Nucleus accumbens (tissue), 56 donors: ENCODE measurements around the gene LGR6.
"Not testable (repeated sequence)": the region's sequence is repeated elsewhere in the genome, so short reads cannot be mapped to it uniquely, and the experiment has no call there.

Source experiments
- DNase-seq, 56 donors: peaks; one replicate each; lab custom pipeline; 2025; lab: John Stamatoyannopoulos, UW

Gene LGR6

DNA sequence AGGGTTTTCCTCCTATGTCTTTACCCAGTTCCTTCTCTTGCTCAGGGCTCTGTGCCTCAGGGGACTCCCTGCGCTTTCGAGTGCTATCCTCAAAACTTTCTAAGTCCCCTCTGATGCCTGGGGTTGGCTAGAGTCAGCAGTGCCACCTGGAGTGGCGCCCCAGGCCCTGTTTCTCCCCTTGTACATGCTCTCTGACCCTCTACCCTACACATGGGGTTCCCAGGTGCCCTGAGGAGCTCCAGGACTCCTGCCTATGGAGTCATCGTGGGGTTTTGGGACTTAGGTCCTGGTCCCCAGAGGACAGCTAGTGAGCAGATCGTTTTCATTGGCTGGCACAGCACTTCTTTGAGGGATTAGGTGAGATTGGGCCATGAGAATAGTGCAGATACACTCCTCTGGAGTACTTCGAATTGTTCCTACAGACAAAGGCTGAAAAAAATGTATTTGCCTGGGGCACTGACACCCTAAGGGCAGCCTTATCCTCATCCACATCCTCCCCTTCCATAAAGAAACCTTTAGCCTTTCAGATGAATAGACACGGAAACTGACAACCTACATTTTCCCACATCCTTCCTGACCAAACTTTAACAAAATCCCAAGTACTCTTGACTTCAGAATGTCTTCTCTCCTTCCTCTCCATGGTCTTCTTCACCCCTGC, 41.5 kb downstream of the LGR6 start:
- no peak for DNase-seq

DNA sequence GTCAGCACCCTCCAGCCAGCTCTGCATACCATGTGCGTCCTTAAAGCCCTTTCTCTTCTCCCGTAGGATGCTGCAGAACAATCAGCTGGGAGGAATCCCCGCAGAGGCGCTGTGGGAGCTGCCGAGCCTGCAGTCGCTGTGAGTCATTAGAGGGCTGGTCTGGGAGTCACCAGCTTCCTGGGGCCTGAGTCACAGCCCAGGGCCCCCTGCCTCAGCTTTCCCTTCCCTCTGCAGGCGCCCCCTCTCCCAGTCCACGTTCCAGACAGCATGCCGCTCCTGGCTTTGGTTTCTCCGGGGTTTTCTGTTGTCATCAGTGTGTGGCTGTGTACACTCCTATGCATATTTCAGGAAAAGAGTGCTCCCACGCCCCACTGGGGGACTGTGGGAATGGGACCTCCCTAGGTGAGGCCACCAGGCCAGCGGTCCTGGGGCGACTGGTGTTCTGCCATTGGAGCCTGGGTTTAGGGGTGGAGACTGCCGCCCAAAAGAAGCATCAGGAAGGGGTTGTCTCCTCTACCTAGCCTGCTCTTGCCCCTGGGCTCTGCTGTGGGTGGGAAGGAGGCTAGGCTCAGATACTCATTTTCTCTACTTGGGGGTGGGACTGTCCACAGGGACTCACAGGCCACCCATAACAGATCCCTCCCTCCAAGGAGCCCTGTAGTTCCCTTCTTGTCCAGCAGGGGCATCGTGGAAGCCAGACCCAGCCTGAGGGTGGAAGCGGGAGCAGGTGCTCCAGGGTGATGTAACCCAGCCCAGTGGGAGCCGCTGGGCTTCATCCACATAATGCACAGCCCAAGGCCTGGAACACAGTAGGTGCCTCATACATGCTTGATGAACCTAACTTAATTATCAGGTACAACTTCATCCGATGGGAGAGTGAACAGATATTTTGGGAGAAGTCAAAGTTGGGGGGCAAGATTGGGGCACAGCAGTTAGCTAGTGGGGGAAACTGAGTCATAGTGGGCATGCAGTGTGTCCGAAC, 42.5 kb downstream of the LGR6 start:
- peak in 12 of 56 donors; percentile 3 to 50 (median 22) for DNase-seq

DNA sequence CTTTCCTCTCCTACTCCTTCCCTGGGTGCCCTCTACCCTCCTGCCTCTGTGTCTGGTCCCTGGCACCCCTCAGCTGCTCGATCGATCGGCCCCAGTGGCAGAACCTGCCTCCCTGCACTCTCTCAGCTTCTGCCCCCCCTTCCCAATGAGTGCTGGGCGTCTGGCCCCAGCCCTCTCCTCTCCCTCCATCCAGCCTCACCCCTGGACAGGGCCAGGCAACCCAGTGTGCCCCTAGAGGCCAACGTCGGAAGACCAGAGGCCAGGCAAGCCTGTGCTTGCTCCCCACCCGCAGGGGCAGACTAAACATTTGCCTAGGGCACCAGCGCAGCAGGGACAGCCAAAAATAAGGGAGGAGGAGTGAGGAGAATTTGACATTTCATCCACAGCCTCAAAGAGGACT, 43.5 kb downstream of the LGR6 start:
- DNase-seq = no peak

DNA sequence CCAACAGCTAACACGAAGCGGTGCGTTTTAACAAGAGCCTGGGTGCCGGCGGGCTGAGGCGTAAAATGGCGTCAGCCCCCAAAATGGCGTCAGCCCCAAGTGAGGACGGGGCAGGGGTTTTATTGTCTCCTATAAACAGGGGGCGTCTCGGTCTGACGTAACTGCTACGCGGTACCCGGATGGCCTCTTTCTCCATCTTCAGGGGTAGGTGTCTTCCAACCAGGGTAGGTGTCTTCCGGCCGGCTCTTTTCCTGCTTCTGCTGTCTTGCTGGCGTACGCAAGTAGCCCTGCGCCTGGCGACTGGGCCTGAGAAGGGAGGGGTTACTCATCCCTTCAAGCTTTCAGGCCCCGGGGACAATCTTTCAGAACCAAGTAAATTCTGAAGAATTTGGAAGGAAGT, 45.3 kb downstream of the LGR6 start:
- no peak for DNase-seq

DNA sequence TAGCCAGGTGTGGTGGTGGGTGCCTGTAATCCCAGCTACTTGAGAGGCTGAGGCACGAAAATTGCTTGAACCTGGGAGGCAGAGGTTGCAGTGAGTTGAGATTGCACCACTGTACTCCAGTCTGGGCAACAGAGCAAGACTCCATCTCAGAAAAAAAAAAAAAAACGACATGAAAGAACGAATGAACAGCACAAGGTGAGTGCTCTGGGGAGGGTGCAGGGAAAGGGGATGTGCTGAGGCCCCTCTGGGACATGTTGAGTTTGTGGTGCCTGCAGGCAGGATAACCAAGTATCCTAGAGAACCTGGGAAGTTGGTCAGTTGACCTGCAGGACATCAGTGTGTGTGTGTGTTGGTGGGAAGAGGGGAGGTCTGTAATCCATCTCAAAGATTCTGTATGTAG, 46.6 kb downstream of the LGR6 start:
- DNase-seq = not testable (repeated sequence)

DNA sequence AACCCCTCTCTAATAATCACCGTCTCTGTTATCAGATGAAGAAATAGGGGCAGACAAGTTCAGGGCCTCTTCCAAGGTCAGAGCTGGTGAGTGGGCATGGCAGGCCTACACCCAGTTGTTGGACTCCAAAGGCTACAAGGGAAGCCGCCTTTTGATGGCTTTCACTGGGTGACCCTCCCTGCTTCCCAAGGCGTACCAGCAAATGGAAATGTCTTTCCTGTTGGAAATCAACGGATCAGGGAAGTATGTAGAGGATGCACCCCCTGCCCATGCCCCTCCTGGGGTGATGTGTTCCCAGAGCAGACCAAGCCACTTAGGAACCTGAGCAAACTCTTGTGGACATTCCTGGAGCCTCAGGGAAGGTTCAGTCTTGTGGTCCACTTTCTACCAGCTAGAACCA, 47.4 kb downstream of the LGR6 start:
- no peak for DNase-seq

DNA sequence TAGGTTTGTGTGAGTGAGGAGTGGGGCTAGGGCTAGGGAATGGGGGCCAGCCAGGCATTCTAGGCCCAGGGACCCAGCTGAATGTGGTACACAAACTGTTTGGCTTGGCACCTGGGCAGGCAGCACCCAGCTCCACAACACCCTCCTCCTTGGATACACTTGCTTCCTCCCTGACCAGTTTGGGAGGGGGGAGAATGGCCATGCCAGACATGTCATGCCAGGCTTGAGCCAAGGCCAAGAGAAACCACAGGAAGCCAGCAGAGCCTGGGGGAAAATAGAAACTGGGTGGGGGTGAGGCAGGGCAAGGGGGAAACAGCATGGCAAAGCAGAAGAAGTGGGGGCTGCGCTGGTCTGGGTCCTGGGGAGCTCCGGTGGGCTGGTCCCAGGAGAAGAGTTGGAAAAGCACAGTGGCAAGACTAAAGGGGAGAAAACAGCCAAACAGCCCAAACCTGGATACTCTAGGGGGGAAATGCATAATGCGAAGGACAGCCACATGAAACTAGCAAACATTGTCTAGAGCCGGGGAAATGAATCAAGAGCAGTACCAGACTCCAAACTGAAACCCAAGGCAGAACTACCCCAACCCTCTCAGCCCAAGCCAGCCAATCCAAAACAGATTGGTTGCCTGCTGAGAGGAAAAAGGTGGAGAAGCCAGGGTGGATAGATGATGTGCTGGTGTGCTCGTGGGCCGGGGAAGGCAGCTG, 47.9 kb downstream of the LGR6 start:
- no peak for DNase-seq

DNA sequence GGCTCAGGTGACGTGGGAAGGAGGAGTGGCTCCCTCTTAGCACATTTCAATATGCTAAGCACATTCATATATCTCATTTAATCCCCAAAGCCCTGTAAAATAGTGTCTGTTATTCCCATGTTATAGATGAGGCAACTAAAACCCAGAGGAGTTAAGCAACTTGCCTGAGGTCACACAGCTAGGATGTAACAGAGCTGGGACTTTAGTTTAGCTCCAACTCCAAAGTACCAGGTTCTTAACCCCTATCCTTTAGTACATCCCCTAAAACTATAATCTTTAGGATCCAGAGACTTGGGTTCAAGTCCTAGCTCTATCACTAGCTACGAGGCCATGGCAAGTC, 48.5 kb downstream of the LGR6 start:
- DNase-seq = no peak

DNA sequence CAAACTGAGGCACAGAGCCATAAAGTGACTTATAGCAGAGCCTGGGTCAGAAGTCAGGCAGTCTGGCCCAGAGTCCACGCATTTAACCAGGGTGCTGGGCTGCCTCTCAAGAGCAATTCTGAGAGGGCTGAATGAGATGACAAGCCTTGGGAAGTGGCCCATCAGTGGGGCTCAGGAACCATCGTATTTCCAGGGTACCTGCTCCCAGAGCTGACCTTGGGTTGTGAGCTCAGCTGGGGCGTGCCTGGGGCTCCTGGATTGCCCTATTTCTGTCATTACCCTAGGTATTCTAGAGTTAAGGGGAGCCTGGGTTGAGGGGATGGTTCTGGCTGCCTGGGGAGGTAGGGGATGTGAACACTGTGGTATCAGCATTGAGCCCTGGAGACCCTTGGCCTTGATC, 49.4 kb downstream of the LGR6 start:
- no peak for DNase-seq

DNA sequence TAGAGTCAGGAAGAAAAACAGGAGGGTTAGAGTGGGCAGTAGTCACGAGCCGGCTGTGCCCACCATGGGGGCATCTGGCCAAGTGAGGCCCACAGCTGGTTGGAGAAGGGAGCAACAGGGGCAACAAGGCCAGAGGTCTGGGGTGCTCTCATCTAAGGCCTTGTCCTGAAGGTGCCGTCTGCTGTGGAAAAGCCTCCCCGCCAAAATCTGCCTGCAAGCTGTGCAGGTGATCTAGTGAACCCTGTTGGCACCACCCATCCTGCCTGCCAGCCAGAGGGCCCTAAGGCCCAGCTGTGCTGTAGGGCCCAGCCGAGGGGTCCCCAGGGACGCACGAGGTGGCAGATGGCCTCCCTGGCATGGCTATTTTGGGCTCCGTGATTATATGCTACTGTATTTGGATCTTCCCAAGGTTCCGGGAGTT, 51.3 kb downstream of the LGR6 start:
- DNase-seq = no peak

DNA sequence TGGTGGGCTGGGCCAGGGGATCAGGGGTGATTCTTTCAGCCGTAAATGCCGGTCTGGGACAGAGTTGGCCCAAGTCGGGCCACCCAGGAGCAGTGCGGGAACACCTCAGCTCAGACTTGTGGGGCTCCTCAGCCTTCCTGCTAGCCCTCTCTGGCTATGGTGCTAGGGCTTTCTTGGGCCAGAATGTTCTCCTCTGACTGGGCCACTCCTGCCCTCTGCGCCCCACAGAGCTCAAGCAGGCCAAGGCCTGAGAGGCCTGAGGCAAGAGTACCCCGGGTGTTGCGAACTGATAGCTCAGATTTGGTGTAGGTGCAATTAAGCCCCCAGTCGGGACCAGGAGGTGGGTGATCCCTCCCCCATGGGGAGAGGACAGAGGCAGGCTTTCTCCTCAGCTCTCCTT, 51.8 kb downstream of the LGR6 start:
- DNase-seq = no peak

DNA sequence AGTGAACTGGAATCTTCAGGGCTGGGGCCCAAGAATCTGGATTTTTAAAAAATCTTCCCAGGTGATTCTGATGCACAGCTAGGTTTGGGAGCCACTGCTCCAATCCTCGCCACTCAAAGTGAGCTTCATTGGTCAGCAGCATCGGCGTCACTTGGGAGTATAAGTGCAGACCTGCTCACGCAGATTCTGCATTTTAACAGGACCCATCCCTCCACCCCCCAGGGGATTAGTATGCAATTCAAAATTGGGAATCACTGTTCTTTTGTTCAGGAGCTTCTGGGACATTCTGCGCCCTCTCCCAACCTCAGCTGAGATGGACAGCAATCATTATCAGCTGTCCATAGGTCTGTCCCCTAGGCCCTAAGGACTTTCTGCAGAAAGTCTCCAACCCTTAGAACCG, 53.5 kb downstream of the LGR6 start:
- DNase-seq = no peak

DNA sequence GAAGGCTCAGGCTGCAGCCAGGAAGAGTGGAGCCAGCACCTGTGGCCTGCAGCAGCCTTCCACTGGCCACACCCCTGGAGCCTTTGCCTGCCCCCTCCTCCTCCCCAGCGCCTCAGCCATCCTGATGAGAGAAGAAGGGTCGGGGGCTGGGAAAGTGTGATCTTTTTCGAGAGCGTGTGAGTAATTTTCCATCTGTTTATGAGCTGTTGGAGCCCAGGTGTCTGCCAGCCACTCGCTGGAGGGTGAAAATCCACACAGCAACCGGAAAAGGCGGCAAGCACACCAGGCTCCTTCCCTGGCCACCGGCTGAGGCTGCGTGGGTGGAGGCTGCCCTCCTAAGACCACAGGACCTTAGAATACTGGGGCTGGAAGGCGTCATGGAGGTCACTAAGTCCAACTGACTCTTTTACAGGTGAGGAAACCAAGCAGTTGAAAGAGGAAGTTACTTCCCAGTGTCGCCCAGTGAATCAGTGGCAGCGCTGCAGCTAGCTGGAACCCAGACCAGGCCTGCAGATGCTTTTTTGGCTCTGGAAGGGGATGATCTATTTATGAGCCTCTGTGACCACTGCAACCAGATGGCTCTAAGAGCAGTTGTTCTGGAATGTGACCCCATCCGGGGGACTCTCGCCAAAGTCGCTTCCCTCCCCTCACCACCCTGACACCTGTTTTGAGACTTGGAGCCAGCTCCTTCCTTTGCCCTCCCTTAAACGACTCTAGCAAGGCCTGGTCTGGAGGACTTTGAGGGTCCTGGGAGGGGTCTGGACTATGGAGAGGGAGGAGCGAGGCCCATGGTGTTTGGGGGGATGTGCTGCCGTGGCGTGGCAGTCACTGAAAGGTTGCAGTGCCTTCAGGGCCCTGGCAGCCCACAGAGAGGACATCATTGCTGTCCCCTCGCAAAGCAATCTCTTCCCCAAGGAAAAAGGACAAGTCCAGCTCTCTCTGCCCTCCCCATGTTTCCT, 54.5 kb downstream of the LGR6 start:
- no peak for DNase-seq

DNA sequence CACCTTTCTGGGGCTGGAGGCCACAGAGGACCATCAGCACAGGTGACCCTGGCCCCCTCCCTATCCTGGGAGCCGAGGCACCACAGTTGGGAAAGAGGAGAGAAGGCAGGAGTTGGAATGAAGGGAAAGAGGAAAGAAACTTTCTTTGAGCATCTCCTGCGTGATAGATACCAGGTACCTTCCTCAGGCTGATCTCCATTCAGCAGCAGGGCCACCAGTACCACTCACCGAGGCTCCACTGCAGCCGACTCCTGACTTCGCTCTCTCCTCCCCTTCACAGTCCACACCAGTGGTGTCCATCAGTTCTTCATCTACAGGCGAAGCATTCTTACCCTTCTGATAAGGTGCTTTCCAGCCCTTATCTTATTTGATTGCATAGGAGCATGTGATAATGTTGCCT, 55.3 kb downstream of the LGR6 start:
- DNase-seq = no peak

DNA sequence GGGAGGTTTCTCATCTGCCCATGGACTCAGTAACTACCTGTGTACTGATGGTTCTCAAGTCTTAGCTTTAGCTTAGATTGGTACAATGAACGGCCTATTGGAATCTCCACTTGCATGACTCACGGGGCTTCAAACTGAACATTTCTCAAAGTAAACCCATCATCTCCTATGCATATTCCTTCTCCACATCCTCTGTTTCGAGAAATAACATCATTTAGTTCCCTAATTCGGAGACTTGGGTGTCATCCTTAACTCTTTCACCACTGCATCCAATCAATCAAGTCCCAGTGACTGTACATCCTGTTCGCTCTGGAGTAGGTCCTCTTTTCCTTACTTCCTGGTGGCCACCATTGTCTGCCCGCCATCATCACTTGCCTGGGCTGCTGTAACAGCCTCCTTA, 55.8 kb downstream of the LGR6 start:
- no peak for DNase-seq

DNA sequence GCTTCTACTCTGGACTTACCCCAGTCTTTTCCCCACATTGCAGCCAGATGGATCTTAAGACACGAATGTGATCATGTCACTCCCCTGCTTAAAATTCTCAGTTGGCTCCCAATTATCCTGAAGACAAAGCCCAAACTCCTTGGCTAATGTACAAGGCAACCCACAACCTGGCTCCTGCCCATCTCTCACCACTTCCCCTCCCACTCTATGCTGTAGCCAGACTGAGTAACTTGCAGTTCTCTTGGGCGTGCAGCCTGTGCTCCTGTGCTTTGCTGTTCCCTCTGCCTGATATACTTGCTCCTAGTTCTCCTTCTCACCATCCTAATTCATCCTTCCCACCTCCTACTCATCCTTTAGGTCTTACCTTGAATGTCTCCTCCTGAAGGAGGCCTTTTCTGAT, 56.2 kb downstream of the LGR6 start:
- DNase-seq = peak in 1 of 56 donors; percentile 19

DNA sequence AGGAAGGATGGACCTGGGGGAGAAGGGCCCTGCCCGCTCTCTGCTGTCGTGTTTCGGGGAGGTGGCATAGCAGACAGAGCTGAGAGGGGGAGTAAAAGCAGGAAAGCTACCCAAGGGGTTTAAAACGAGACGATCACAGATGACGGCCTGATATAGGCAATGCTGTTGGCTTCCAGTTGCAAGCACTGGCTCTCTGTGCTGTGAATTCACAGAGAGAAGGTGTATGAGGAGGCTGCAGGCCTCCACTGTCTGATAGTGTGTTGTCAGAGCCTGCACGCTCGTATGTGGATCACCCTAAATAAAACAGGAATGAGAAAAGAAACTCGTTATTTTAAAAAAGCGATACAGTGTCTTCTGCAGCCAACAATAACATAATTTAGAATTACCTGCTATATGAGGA, 57.4 kb downstream of the LGR6 start:
- no peak for DNase-seq

DNA sequence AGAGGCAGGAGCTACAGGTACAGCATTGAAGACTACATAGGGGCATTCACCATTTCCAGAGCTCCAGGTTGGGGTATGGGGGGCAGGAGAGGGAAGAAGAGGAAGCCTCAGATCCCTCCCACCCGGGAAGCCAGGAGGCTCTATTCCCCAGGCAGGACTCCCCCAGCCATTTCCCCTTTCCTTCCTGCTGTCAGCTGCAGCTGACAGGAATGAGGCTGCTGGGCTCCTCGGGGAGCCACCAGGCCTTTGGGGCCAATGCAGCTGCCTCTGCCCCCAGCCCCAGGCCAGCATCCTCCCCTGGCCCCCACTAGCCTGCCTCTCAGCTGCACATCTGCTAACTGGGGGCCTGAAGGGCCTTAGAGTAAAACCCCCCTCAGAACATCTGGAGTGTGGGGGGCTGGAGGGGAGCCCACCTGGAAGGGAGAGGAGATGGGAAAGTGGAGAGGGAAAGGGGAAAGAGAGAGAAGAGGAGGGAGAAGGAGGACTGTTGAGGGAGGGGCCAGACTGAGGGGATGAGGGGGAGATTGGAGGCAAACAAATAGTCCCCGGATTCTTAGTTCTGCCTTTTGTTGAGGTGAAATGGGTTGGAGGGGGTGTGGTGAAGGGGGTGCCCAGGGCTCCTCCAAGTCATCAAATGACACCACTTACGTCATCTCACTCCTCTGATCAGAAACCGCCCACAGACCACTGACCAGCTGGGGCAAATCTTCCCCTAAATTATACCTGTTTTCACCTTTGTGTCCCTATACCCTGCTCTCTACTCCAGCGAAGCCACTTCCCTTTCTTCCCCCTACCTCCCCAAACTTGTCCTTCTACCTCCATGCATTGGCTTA, 58.0 kb downstream of the LGR6 start:
- no peak for DNase-seq

DNA sequence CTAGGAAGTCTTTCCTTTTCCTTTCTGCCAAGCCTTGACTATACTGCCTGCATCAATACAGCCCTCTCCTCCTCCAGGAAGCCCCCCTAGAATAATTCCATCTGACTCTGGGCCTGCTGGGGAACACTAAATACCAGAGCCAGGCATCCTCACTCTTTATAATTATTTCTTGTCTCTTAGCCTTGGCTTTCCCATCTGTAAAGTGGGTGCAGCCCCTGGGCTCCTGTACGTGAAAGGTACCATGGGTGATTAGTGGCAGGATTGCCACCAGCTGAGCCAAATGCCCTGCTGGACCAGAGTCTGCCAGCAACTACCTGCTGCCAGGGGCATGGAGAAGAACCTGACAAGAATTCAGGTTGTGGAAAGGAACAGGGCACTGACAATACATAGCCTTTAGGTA, 58.7 kb downstream of the LGR6 start:
- no peak for DNase-seq
